IPS-15b (cell line): ENCODE data around the gene UBE2E2.
"Not testable (repeated sequence)": the region's sequence is repeated elsewhere in the genome, so short reads cannot be mapped to it uniquely, and the experiment has no call there.

Experiments used
- H3K27me3 ChIP-seq: one replicate; pipeline ENCODE4 v1.6.1; 2013; ENCODE audit warnings: low read length; ENCODE audit not compliant: control insufficient read depth, insufficient read depth
- H3K36me3 ChIP-seq: one replicate; pipeline ENCODE4 v1.6.1; 2013; ENCODE audit warnings: low read length; ENCODE audit not compliant: control insufficient read depth, insufficient read depth
- H3K4me1 ChIP-seq: one replicate; pipeline ENCODE4 v1.6.1; 2013; ENCODE audit warnings: mild to moderate bottlenecking, low read length; ENCODE audit not compliant: control insufficient read depth, insufficient read depth
- H3K4me3 ChIP-seq: one replicate; pipeline ENCODE4 v1.5.1; 2013; ENCODE audit warnings: low read depth, low read length
- H3K9ac ChIP-seq: one replicate; pipeline ENCODE4 v1.6.1; 2013; ENCODE audit warnings: low read depth, mild to moderate bottlenecking, low read length
- H3K9me3 ChIP-seq: one replicate; pipeline ENCODE4 v1.6.1; 2013; ENCODE audit warnings: mild to moderate bottlenecking, low read length; ENCODE audit not compliant: control insufficient read depth, insufficient read depth

Gene UBE2E2

GRCh38 chr3:23344886-23345285 lies 141.8 kb downstream of the UBE2E2 start:
- no peaks in the 10 kb centered on the region for H3K27me3 ChIP-seq
- H3K4me1 ChIP-seq = no peaks in the 10 kb centered on the region
- H3K9ac ChIP-seq = no peak overlapping the region
- H3K36me3 ChIP-seq = no peaks in the 10 kb centered on the region
- H3K9me3 ChIP-seq = no peaks in the 10 kb centered on the region
- no peak overlapping the region for H3K4me3 ChIP-seq

- H3K4me1 ChIP-seq, H3K27me3 ChIP-seq, H3K4me3 ChIP-seq, H3K9me3 ChIP-seq, H3K9ac ChIP-seq, H3K36me3 ChIP-seq: not testable (repeated sequence)
These were observed 146.3 kb downstream of the UBE2E2 start for GRCh38 chr3:23349444-23349843.

- H3K9me3 ChIP-seq = no peaks in the 10 kb centered on the region
- no peak overlapping the region for H3K4me3 ChIP-seq
- no peaks in the 10 kb centered on the region for H3K4me1 ChIP-seq
- H3K27me3 ChIP-seq = no peaks in the 10 kb centered on the region
- no peaks in the 10 kb centered on the region for H3K36me3 ChIP-seq
- no peak overlapping the region for H3K9ac ChIP-seq
These were observed 153.0 kb downstream of the UBE2E2 start for GRCh38 chr3:23356169-23356568.

- no peak overlapping the region for H3K4me3 ChIP-seq
- no peaks in the 10 kb centered on the region for H3K36me3 ChIP-seq
- H3K27me3 ChIP-seq = no peaks in the 10 kb centered on the region
- no peaks in the 10 kb centered on the region for H3K4me1 ChIP-seq
- no peaks in the 10 kb centered on the region for H3K9me3 ChIP-seq
- no peak overlapping the region for H3K9ac ChIP-seq
These were observed 153.8 kb downstream of the UBE2E2 start for GRCh38 chr3:23356923-23357322.

GRCh38 chr3:23359116-23359515 lies 156.0 kb downstream of the UBE2E2 start:
- no peaks in the 10 kb centered on the region for H3K27me3 ChIP-seq
- no peaks in the 10 kb centered on the region for H3K9me3 ChIP-seq
- no peak overlapping the region for H3K9ac ChIP-seq
- no peaks in the 10 kb centered on the region for H3K36me3 ChIP-seq
- no peaks in the 10 kb centered on the region for H3K4me1 ChIP-seq
- H3K4me3 ChIP-seq = no peak overlapping the region

- Histone ChIP-seq H3K4me1 (no peaks in the 10 kb centered on the region), H3K27me3 (no peaks in the 10 kb centered on the region), H3K9ac (no peak overlapping the region), H3K36me3 (no peaks in the 10 kb centered on the region), H3K4me3 (no peak overlapping the region), H3K9me3 (no peaks in the 10 kb centered on the region)
These were observed 161.9 kb downstream of the UBE2E2 start for GRCh38 chr3:23365066-23365465.

- no peaks in the 10 kb centered on the region for H3K9me3 ChIP-seq
- H3K4me1 ChIP-seq = no peaks in the 10 kb centered on the region
These were observed 165.6 kb downstream of the UBE2E2 start for GRCh38 chr3:23368731-23369130.

GRCh38 chr3:23372285-23372684 lies 169.2 kb downstream of the UBE2E2 start:
- Histone ChIP-seq H3K9ac (no peak overlapping the region), H3K4me3 (no peak overlapping the region), H3K4me1 (no peaks in the 10 kb centered on the region), H3K36me3 (no peaks in the 10 kb centered on the region), H3K9me3 (no peaks in the 10 kb centered on the region), H3K27me3 (no peaks in the 10 kb centered on the region)

More at GRCh38 chr3:23368731-23369130, 165.6 kb downstream of the UBE2E2 start:
- Histone ChIP-seq H3K4me3 (no peak overlapping the region), H3K9ac (no peak overlapping the region), H3K36me3 (no peaks in the 10 kb centered on the region), H3K27me3 (no peaks in the 10 kb centered on the region)

GRCh38 chr3:23376516-23377248 lies 173.6 kb downstream of the UBE2E2 start:
- H3K9me3 ChIP-seq = no peaks in the 10 kb centered on the region
- no peaks in the 10 kb centered on the region for H3K36me3 ChIP-seq
- H3K4me3 ChIP-seq = no peak overlapping the region
- no peaks in the 10 kb centered on the region for H3K4me1 ChIP-seq
- H3K27me3 ChIP-seq = no peaks in the 10 kb centered on the region
- no peak overlapping the region for H3K9ac ChIP-seq

GRCh38 chr3:23377928-23378672 lies 175.0 kb downstream of the UBE2E2 start:
- Histone ChIP-seq H3K9me3 (no peaks in the 10 kb centered on the region), H3K27me3 (no peaks in the 10 kb centered on the region), H3K4me1 (no peaks in the 10 kb centered on the region), H3K36me3 (no peaks in the 10 kb centered on the region), H3K9ac (no peak overlapping the region), H3K4me3 (no peak overlapping the region)

GRCh38 chr3:23383875-23384274 lies 180.7 kb downstream of the UBE2E2 start:
- Histone ChIP-seq H3K9ac (no peak overlapping the region), H3K4me1 (peaks cover 8% of the 10 kb centered on the region), H3K36me3 (no peaks in the 10 kb centered on the region), H3K4me3 (no peak overlapping the region), H3K9me3 (no peaks in the 10 kb centered on the region), H3K27me3 (no peaks in the 10 kb centered on the region)

GRCh38 chr3:23385327-23385726 lies 182.2 kb downstream of the UBE2E2 start:
- Histone ChIP-seq H3K9ac (no peak overlapping the region), H3K36me3 (no peaks in the 10 kb centered on the region), H3K9me3 (no peaks in the 10 kb centered on the region), H3K4me1 (peaks cover 14% of the 10 kb centered on the region), H3K27me3 (no peaks in the 10 kb centered on the region), H3K4me3 (no peak overlapping the region)
